IPS-20b (cell line): Measurements from ENCODE around the gene PALS2.

Experiments used
- H3K27ac ChIP-seq: one replicate; pipeline ENCODE4 v1.5.1; 2013; ENCODE audit warnings: low read length
- H3K27me3 ChIP-seq: 2 replicates; pipeline ENCODE4 v1.6.1; 2013; ENCODE audit warnings: mild to moderate bottlenecking, low read length, inconsistent platforms; ENCODE audit not compliant: insufficient read depth
- H3K36me3 ChIP-seq: 2 replicates; pipeline ENCODE4 v1.6.1; 2013; ENCODE audit warnings: low read depth, mild to moderate bottlenecking, inconsistent platforms, low read length, moderate library complexity; ENCODE audit not compliant: insufficient read depth
- H3K4me1 ChIP-seq: 2 replicates; pipeline ENCODE4 v1.6.1; 2013; ENCODE audit warnings: mild to moderate bottlenecking, control low read depth, inconsistent platforms, low read length, moderate library complexity; ENCODE audit not compliant: insufficient read depth
- H3K4me3 ChIP-seq: 2 replicates; pipeline ENCODE4 v1.5.1; 2013; ENCODE audit warnings: mild to moderate bottlenecking, low read length, inconsistent platforms
- H3K9ac ChIP-seq: 2 replicates; pipeline ENCODE4 v1.6.1; 2013; ENCODE audit warnings: low read depth, mild to moderate bottlenecking, inconsistent platforms, low read length, moderate library complexity
- H3K9me3 ChIP-seq: 2 replicates; pipeline ENCODE4 v1.6.1; 2013; ENCODE audit warnings: mild to moderate bottlenecking, low read depth, low read length, inconsistent platforms; ENCODE audit not compliant: insufficient read depth

Gene PALS2

DNA sequence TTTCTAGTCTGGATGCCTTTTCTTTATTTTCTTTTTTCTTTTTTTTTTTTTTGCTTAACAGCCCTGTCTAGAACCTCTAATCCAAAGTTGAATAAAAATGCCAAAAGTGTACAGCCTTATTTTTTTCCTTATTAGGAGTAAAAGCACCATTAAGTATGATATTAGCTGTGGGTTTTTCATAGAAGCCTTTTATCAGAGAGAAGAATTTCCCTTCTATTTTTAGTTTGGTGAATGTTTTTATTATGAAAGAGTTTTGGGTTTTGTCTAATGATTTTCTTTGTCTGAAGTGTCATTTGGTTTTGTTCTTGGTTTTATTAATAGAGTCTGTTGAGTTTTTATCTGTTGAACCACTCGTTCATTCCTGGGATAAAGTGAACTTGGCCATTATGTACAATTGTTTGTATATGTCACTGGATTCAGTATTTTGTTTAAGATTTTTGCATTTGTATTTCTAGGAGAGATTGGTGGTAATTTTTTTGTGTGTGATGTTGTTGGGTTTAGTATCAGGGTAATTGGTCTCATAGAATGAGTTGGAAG lies 49.5 kb downstream of the PALS2 start:
- peaks cover 9% of the 10 kb centered on the region; the same call in 1 of the 2 replicates for H3K36me3 ChIP-seq
- H3K4me3 ChIP-seq, result no peak overlapping the region
- no peak overlapping the region for H3K9ac ChIP-seq
- H3K9me3 ChIP-seq, result no peaks in the 10 kb centered on the region
- no peak overlapping the region for H3K27ac ChIP-seq
- H3K27me3 ChIP-seq, result no peaks in the 10 kb centered on the region
- peaks cover 12% of the 10 kb centered on the region; the same call in 1 of the 2 replicates for H3K4me1 ChIP-seq
